Endothelial cell (in vitro differentiated cells): ENCODE data around the gene COL6A6. TPM values are rescaled to one million over a fixed set of nuclear protein-coding genes. Genes with fewer than 3 reads are reported as not detected.
"Not testable (repeated sequence)": the region's sequence is repeated elsewhere in the genome, so short reads cannot be mapped to it uniquely, and the experiment has no call there.

Experiments used
- DNase-seq: peaks from one replicate; pipeline ENCODE4 v3.0.0; 2021; ENCODE audit warnings: low spot score
- H3K27ac Mint-ChIP-seq: one replicate; pipeline ENCODE4 v1.8.0; 2021; ENCODE audit warnings: mixed read lengths, inconsistent platforms; ENCODE audit not compliant: unreplicated experiment
- H3K27me3 Mint-ChIP-seq: one replicate; pipeline ENCODE4 v1.8.0; 2021; ENCODE audit warnings: mild to moderate bottlenecking, moderate library complexity, mixed read lengths, inconsistent platforms; ENCODE audit not compliant: unreplicated experiment
- H3K36me3 Mint-ChIP-seq: one replicate; pipeline ENCODE4 v1.8.0; 2021; ENCODE audit warnings: mild to moderate bottlenecking, low read depth, mixed read lengths, inconsistent platforms; ENCODE audit not compliant: unreplicated experiment
- H3K4me1 Mint-ChIP-seq: one replicate; pipeline ENCODE4 v1.8.0; 2021; ENCODE audit warnings: mild to moderate bottlenecking, mixed read lengths, inconsistent platforms; ENCODE audit not compliant: unreplicated experiment
- H3K4me3 Mint-ChIP-seq: one replicate; pipeline ENCODE4 v1.8.0; 2021; ENCODE audit warnings: mild to moderate bottlenecking, mixed read lengths, inconsistent platforms; ENCODE audit not compliant: unreplicated experiment
- H3K9me3 Mint-ChIP-seq: one replicate; pipeline ENCODE4 v1.8.0; 2021; ENCODE audit warnings: mixed read lengths, inconsistent platforms; ENCODE audit not compliant: unreplicated experiment
- total RNA-seq: library from RNA; stranded (reverse); fragmentation: NEBNext Ultra II Directional; extraction: Animal tissue kit (Norgen Biotek cat#: 25700); gene quantifications from one replicate; pipeline ENCODE4 v1.2.1, GENCODE V29; 2021; ENCODE audit not compliant: unreplicated experiment
- TF ChIP-seq, protein P1 (sequence below): fragments of 200-600 bp; sonication (generic); IDR thresholded peaks from one replicate; pipeline ENCODE4 v1.5.0; 2021; ENCODE audit warnings: antibody characterized with exemption; ENCODE audit not compliant: unreplicated experiment

The COL6A6 gene
- total RNA-seq, 1 donor from 2014 or later, result 0.49 TPM

DNA sequence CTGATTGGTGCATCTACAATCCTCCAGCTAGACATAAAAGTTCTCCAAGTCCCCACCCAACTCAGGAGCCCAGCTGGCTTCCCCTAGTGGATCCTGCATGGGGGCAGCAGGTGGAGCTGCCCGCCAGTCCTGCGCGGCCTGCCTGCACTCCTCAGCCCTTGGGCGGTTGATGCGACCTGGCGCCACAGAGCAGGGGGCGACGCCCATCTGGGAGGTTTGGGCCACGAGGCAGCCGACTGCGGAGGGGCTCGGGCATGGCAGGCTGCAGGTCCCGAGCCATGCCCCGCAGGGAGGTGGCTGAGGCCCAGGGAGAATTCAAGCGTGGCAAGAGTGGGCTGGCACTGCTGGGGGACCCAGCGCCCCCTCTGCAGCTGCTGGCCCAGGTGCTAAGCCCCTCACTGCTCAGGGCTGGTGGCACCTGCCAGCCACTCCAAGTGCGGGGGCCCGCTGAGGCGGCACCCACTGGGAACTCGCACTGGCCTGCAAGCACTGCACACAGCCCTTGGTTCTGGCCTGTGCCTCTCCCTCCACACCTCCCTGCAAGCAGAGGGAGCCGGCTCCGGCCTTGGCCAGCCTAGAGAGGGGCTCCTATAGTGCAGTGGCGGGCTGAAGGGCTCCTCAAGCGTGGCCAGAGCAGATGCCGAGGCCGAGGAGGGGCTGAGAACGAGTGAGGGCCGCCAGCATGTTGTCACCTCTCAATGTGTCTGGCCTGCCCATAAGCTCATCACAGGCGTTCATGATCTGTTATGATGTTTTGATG, 30.1 kb downstream of the COL6A6 start:
- H3K9me3 Mint-ChIP-seq, result no peaks in the 10 kb centered on the region
- TF ChIP-seq, protein P1, sequence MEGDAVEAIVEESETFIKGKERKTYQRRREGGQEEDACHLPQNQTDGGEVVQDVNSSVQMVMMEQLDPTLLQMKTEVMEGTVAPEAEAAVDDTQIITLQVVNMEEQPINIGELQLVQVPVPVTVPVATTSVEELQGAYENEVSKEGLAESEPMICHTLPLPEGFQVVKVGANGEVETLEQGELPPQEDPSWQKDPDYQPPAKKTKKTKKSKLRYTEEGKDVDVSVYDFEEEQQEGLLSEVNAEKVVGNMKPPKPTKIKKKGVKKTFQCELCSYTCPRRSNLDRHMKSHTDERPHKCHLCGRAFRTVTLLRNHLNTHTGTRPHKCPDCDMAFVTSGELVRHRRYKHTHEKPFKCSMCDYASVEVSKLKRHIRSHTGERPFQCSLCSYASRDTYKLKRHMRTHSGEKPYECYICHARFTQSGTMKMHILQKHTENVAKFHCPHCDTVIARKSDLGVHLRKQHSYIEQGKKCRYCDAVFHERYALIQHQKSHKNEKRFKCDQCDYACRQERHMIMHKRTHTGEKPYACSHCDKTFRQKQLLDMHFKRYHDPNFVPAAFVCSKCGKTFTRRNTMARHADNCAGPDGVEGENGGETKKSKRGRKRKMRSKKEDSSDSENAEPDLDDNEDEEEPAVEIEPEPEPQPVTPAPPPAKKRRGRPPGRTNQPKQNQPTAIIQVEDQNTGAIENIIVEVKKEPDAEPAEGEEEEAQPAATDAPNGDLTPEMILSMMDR, result no peak
- no peaks in the 10 kb centered on the region for H3K27me3 Mint-ChIP-seq

GRCh38 chr3:130547680-130548065, 30.7 kb downstream of the COL6A6 start:
- not testable (repeated sequence) for H3K36me3 Mint-ChIP-seq, H3K27me3 Mint-ChIP-seq, DNase-seq

More for the DNA sequence above, 30.1 kb downstream of the COL6A6 start:
- Mint-ChIP-seq H3K4me3 (no peak overlapping the region), H3K4me1 (no peaks in the 10 kb centered on the region), H3K27ac (no peak overlapping the region), H3K36me3 (no peaks in the 10 kb centered on the region)
- no peak for DNase-seq

DNA sequence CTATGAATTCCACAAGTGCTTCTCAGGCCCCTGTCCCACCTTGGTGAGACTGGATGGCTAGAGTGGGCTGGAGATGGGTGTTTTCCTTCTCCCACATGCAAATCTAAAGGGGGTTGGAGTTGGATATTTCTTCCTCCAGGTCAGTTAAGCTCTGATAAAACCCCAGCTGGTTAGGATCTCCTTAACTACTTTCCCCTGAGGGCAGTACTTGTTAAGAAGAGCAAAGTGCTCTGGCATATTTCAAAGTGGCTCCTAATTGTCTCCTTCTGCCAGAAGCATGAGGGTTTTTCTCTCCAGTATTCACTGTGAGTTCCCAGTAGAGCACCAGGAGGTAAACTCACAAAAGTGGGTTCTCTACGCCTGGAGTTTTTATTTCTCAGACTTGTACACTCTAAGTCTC, 31.4 kb downstream of the COL6A6 start:
- no peaks in the 10 kb centered on the region for H3K36me3 Mint-ChIP-seq
- DNase-seq, result no peak
- no peak overlapping the region for H3K4me3 Mint-ChIP-seq
- H3K27me3 Mint-ChIP-seq, result no peaks in the 10 kb centered on the region
- H3K27ac Mint-ChIP-seq, result no peak overlapping the region
- no peaks in the 10 kb centered on the region for H3K4me1 Mint-ChIP-seq
- TF ChIP-seq, protein P1, result no peak
- no peaks in the 10 kb centered on the region for H3K9me3 Mint-ChIP-seq

More at GRCh38 chr3:130547680-130548065, 30.7 kb downstream of the COL6A6 start:
- H3K4me1 Mint-ChIP-seq, H3K9me3 Mint-ChIP-seq, H3K4me3 Mint-ChIP-seq, H3K27ac Mint-ChIP-seq: not testable (repeated sequence)

GRCh38 chr3:130557336-130558035, 40.5 kb downstream of the COL6A6 start:
- H3K27ac Mint-ChIP-seq, result no peak overlapping the region
- TF ChIP-seq, protein P1, result no peak
- H3K4me1 Mint-ChIP-seq, result no peaks in the 10 kb centered on the region
- DNase-seq, result no peak
- H3K9me3 Mint-ChIP-seq, result no peaks in the 10 kb centered on the region
- no peaks in the 10 kb centered on the region for H3K36me3 Mint-ChIP-seq
- H3K27me3 Mint-ChIP-seq, result peaks cover 2% of the 10 kb centered on the region
- no peak overlapping the region for H3K4me3 Mint-ChIP-seq

DNA sequence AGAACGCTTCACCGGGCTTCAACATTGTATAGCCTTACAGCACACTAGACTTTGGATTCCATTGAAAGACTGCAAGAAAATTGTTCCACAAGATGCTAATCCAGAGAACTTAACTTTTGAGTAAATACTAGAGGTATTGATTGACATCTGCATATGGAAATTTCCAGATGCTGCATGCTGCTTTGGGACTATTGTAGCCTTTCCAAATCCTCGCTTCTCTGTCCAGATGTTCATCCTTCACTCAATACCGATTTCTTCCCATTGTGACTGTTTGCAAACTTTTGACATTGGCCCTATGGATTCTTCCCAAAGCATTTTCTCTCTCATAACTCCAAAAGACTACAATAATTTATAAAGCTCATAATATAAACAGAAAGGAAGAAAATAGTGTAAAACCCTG, 41.4 kb downstream of the COL6A6 start:
- Mint-ChIP-seq H3K4me1 (no peaks in the 10 kb centered on the region), H3K36me3 (no peaks in the 10 kb centered on the region), H3K27me3 (peaks cover 2% of the 10 kb centered on the region), H3K4me3 (no peak overlapping the region), H3K27ac (no peak overlapping the region), H3K9me3 (no peaks in the 10 kb centered on the region)
- no peak for DNase-seq
- TF ChIP-seq, protein P1, result no peak
